Suppressor macrophage treated with lipopolysaccharide for 1 hour (primary cell): ENCODE measurements around the gene SNRPA.
A peak's percentile ranks its signal among the peaks of the same experiment; 100 is the strongest.
"Not testable (repeated sequence)": the region's sequence is repeated elsewhere in the genome, so short reads cannot be mapped to it uniquely, and the experiment has no call there.

Experiments used
- DNase-seq, 3 donors: peaks; one replicate each; pipeline ENCODE4 v3.0.0-alpha.2; 2020 to 2022

The SNRPA gene

GRCh38 chr19:40802300-40803169, 51.5 kb downstream of the SNRPA start:
- peak; percentile 36 to 57 (median 39) for DNase-seq

- DNase-seq: no peak
Observed at GRCh38 chr19:40803170-40803856, 52.3 kb downstream of the SNRPA start.

- DNase-seq: no peak
Observed at GRCh38 chr19:40803857-40804782, 53.1 kb downstream of the SNRPA start.

- no peak for DNase-seq
Observed at GRCh38 chr19:40804783-40805242, 53.8 kb downstream of the SNRPA start.

GRCh38 chr19:40805258-40805868, 54.4 kb downstream of the SNRPA start:
- no peak for DNase-seq

- DNase-seq: peak; percentile 85 to 94 (median 91)
Observed at GRCh38 chr19:40806423-40807146, 55.6 kb downstream of the SNRPA start.

- no peak for DNase-seq
Observed at GRCh38 chr19:40807147-40808020, 56.4 kb downstream of the SNRPA start.

GRCh38 chr19:40808021-40808325, 57.0 kb downstream of the SNRPA start:
- no peak for DNase-seq

DNA sequence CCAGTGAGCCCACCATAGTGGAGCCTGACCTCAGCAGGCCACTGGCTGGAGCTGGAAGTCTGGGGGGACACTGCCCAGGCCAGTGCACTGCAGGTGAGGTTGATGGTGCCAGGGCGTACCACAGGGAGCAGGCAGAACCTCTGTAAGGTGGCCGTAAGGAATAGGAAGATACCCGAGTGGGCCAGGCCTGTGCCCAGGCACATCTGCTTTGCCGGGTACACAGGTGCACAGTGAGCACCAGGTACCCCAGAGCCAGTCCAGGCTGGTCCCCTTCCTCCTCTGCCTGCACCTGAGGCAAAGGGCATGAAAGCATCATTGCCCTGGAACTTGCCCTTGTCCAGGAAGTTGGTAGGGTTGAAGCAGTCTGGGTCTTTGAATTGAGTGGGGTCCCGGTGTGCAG, 57.5 kb downstream of the SNRPA start:
- DNase-seq: no peak

GRCh38 chr19:40809358-40810086, 58.5 kb downstream of the SNRPA start:
- DNase-seq: no peak

GRCh38 chr19:40810160-40810559, 59.2 kb downstream of the SNRPA start:
- no peak for DNase-seq

DNA sequence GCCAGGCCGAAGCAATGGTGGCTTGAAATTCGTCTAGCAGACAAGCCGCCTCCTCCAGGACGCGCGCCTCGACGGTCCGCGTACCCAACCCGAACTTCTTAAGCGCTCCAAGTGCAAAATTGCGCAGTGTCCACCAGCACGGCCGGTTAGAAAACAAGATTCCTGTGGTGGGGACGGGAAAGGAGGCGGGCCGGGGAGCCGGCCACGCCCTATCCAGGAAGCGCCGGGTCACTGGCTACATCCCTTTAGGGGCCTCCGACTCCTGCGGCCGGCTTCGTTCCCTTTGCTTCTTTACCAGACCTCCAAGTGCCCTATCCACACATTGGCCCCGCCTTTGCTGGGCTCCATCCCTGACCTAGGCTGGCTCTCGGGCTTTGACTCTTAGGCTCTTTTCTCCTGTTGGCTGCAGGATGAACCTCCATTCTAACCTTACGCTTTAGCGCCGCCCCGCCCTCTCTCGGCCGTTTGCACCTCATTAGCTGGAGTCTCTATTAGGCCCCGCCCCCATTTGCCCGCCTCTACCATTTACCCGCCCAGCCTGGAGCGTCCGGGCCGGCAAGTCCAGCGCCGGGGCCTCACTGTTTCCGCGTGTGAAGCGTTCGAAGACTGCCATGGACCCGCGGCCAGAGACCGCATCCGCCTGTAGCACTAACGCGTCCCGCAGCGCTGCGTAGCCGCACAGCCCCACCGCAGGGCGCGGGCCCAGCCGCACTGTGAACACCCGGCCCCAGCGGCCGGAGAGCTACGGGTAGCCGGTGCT, 59.8 kb downstream of the SNRPA start:
- peak; percentile 65 to 87 (median 78) for DNase-seq

GRCh38 chr19:40811478-40812341, 60.7 kb downstream of the SNRPA start:
- no peak for DNase-seq

DNA sequence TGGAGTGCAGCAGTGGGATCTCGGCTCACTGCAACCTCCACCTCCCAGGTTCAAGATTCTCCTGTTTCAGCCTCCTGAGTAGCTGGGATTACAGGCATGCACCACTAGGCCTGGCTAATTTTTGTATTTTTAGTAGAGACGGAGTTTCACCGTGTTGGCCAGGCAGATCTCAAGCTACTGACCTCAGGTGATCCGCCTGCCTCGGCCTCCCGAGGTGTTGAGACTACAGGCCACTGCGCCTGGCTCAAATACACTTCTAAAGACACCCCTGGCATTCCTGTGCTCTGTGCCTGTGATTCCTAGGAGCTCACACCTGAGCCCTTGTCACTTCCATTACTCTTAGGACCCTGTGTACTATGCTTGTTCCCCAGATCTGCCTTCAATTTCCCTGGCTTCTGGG, 61.6 kb downstream of the SNRPA start:
- DNase-seq: not testable (repeated sequence)

DNA sequence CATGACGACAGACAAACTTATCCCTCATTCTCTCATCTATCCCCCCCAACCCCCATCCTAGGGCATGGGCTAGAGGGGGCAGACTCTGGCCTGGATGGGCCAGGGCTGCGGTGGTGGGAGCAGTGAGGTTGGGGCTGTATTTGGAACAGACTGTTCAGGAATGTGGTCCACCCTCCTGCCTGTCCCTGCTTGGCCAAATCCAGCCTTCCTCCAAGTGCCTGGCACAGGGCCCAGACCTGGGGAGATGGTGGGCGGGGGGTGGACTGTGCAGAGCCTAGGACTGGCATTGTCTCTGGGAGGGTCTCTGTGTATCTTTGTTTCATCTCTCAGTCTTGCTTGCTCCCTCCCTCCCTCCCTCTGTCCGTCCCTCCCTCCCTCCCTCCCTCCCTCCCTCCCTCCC, 62.2 kb downstream of the SNRPA start:
- DNase-seq: no peak
